HG02973 (cell line): ENCODE measurements around the gene KIAA1328.
"Not testable (repeated sequence)": the region's sequence is repeated elsewhere in the genome, so short reads cannot be mapped to it uniquely, and the experiment has no call there.

ENCODE experiments used
- ATAC-seq: cut with Tn5 transposase; IDR thresholded peaks from one replicate; pipeline ENCODE4 v1.9.1; 2021; ENCODE audit warnings: moderate library complexity; ENCODE audit not compliant: unreplicated experiment

Gene KIAA1328

GRCh38 chr18:36879796-36880195 lies 50.9 kb downstream of the KIAA1328 start:
- not testable (repeated sequence) for ATAC-seq

DNA sequence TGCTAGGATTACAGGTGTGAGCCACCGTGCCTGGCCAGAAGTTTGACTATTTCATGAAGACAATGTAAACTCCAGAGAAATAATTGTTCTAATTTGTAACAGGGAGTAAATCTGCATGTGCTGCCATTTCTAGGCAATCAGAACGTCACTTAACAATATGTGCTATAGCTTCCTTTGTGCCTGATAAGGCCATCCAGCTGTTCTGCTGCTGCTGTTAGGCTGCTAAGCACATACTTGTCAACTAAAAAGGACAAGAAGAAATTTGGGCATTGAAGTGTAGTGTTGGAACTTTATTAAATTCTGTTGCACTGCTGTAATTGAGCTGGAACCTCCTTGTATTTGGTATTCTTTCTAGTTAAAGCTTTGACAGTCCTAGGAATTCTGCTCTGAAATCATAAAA lies 57.1 kb downstream of the KIAA1328 start:
- ATAC-seq, result no peak

DNA sequence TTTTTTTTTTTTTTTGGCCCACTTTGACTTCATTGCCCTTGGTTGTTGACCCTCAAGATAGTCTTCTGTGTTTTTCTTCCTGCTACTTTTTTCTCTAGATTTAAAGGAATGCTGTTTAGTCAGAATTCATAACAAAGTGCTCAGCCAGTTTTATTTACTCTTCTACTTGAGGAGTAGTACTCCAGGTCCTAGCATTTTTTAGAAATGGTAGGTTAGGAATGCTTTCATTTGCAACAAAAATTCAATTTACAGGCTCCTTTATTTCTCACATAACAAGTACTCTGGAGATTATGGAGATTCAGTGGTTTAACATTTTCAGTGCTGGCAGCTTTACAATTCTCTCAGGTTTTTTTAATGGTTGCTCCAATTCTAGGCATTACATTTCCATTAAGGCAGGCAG lies 58.2 kb downstream of the KIAA1328 start:
- no peak for ATAC-seq

GRCh38 chr18:36887864-36888263 lies 58.9 kb downstream of the KIAA1328 start:
- no peak for ATAC-seq

DNA sequence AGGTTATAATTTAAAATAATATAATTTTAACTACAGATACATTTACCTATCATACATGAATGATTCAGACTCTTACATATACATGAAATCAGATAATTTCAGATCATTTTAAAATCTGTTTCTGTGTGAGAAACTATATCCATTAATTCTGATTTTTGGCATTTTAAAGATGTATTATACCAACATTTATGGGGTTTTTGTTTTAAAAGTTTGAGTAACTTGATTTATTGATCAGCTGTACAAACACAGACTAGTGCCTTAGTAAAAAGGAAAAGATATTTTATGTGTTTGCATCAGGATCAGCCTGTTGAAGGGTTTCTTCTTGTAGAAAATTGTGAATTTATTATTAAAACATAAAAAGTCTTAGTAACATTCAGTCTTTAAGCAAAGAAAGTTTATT lies 59.9 kb downstream of the KIAA1328 start:
- no peak for ATAC-seq

DNA sequence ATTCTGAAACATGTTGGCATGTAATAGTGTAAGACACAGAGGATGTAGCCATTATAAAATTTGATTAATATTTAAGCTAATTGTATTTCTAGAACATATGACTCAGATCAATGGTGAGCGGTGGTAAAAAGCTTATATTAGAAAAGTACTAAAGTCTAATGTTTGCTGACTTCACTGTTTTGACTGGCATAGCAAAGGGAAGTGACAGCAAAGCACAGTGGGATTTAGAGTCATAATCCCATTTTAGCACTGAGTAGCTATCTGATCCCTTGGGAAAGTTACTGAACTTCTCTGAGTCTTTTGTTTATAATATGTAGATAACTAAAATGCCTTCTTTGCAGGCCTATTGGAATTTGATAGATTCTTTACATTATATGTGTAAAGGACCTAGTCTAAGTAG lies 60.4 kb downstream of the KIAA1328 start:
- no peak for ATAC-seq

DNA sequence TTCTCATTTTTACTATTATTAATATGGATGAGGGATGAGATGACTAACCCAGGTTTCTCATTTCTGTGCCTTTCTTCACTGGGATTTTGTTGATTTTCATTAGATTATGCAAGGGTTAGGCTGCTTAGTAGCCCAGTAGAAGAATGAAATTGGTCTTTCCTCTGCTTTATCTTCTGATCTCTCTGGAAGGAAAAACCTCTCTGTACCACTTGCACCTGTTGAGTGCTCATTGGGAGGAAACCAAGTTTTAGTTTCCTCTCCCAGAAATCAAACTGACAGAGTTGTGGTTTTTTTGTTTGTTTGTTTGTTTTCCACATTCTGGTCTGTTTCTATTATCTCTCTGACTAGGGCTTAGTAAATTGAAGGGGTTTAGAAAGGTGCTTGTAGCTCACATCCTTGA lies 60.8 kb downstream of the KIAA1328 start:
- ATAC-seq, result no peak

DNA sequence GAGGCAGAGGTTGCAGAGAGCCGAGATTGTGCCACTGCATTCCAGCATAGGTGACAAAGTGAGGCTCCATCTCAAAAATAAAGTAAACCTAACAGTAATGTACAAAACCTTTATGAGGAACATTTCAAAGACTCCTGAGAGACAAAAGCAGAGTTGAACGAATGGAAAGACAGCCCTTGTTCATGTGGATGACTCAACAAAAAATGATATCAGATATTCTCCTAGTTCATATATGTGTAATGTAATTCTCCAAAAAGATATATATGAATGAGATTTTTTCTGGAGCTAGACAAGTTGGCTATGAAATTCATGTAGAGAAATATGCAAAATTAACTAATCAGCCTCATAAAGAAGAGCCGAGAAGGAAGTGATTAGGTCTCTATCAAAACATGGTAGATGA lies 61.7 kb downstream of the KIAA1328 start:
- no peak for ATAC-seq

- no peak for ATAC-seq
These were observed 64.3 kb downstream of the KIAA1328 start for GRCh38 chr18:36893227-36893626.

DNA sequence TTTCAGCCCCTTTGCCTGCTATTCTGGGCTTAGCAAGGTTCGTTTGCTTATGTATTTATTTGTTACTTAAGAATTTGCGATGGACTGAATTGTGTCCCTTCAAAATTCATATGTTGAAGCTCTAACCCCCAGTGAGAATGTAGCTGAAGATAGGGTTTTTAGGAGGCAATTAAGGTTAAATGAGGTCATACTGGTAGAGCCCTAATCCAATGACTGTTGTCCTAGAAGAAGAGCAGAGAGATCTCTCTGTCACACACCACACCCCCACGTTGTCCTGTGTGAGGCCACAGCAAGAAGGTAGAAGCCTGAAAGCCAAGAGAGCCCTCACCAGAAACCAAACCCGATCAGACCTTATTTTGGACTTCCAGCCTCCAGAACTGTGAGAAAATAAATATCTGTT lies 66.7 kb downstream of the KIAA1328 start:
- ATAC-seq, result no peak

GRCh38 chr18:36897253-36897652 lies 68.3 kb downstream of the KIAA1328 start:
- ATAC-seq, result no peak

DNA sequence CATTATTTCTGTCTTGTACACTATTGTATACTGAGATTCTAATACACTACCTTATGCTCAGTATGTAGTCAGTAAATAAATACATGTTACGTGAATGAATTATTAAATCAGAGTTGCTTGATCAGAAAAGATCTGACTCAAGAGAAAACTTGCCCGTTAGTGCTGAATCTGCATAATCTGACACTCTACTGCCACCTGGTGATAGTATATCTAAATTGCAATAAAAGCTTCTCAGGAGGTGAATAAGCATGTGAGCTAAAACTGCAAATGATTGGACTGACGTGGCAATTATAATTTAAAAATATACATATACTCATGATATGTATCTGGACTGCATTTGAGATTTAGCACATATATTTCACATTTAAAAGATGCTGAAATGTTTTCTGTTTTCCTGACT lies 70.4 kb downstream of the KIAA1328 start:
- no peak for ATAC-seq

DNA sequence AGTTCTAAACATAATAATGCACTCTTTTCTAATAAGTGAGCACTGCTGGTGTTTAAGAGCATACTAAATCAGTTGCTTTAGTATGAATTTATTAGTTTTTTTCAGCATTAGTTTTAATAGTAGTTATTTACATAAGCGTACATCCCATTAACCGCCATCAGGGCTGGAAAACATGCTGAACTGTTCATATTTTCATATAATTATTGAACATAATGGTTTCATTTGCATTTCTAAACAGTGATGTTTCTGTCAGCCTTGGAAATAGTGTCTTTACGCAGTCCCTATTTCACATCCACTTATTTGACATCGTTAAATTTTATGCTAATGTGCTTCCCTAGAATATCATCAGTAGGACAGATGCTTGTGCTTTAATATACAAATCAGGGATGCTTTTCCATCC lies 71.5 kb downstream of the KIAA1328 start:
- ATAC-seq, result no peak

- ATAC-seq, result no peak
These were observed 72.4 kb downstream of the KIAA1328 start for GRCh38 chr18:36901277-36901701.

GRCh38 chr18:36903215-36903928 lies 74.4 kb downstream of the KIAA1328 start:
- ATAC-seq, result no peak

GRCh38 chr18:36905571-36905970 lies 76.6 kb downstream of the KIAA1328 start:
- no peak for ATAC-seq

GRCh38 chr18:36909282-36909681 lies 80.4 kb downstream of the KIAA1328 start:
- not testable (repeated sequence) for ATAC-seq

DNA sequence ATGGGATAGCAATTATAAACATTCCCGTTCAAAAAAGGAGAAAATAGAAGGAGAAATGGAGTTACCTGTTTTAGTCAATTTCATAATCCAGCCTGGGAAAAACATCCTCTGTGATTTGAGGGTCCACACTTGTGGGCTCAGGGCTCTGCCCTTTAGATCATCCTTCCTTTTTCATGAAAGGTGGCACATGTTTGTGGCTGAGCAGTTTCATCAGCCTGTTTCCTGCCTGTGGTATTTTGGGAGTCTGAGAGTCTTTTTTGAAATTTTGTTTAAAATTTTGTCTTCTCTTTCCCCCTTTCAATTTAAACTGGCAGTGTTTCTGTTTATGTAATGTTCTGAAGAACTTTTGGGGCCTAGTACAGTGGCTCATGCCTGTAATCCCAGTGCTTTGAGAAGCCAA lies 84.0 kb downstream of the KIAA1328 start:
- no peak for ATAC-seq

- no peak for ATAC-seq
These were observed 89.0 kb downstream of the KIAA1328 start for GRCh38 chr18:36917907-36918306.

GRCh38 chr18:36929601-36930000 lies 100.7 kb downstream of the KIAA1328 start:
- ATAC-seq, result no peak

- ATAC-seq, result no peak
These were observed 102.2 kb downstream of the KIAA1328 start for GRCh38 chr18:36931106-36931505.

DNA sequence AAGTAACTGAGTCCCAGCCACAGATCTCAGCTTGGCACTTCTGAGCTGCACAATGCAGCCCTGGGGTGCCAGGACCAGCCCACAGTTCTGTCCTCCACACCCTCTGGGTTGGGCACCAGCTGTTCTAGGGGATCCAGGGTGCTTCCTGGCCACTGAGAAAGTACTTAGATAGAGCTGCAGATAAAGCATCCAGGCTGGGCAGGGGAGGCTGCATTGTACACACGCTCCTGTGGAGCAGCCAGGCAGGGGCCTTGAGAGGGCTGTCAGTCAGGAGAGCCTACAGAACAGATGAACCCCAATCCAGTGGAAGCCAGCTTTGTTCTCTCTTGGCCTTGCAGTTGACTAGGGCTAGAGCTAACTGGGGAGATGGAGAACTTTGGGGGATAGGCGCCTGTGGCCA lies 104.6 kb downstream of the KIAA1328 start:
- no peak for ATAC-seq

DNA sequence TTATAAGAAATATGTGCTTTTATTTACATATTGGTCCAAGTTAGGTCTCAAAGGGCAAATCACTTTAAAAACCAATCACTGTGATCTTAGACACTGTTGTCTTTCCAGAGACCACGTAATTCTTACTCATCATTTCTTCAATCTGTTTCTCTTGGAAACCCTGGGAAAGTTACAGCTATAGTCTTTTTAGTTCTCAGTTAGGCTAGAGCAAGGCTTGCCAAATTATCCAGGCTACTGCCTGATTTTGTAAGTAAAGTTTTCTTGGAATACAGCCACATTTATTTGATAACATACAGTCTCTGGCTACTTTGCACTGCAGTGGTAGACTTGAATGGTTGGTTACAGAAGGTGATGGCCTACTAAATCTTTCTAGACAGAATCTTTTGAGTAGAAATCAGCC lies 106.0 kb downstream of the KIAA1328 start:
- no peak for ATAC-seq
